Adrenal gland (tissue), 5 donors: ENCODE results near the gene SLC4A1.

ENCODE experiments used
- CTCF ChIP-seq, 6 experiments: fragments of 450-650 bp in 4 of 6; fragments of 200-600 bp in 2 of 6; sonication (generic) in 1 of 6; IDR thresholded peaks; 1 replicate in 5 of 6; 2 replicates in 1 of 6; pipeline versions ENCODE4 v1.5.1 to v1.8.0; 2016 to 2021; ENCODE audit warnings: antibody characterized with exemption in 6 of 6, mild to moderate bottlenecking in 2 of 6, moderate library complexity in 1 of 6
- POLR2A ChIP-seq, 2 donors: fragments of 450-650 bp; IDR thresholded peaks; one replicate each; pipeline ENCODE4 v1.6.1; 2017; ENCODE audit warnings: antibody characterized with exemption in 2 of 2, mild to moderate bottlenecking in 2 of 2, moderate library complexity in 1 of 2
- donor health status: DM: no; HTN: no; CAD: no.

GRCh38 chr17:44308320-44308818 is 40.4 kb upstream of the SLC4A1 start, which contains the start of gene RUNDC3A:
- no peak for TF ChIP-seq CTCF (IDR thresholded peaks at IDR 0.05)
- TF ChIP-seq POLR2A (IDR thresholded peaks at IDR 0.05) = no peak
